Mammary epithelial cell (primary cell): Measurements from ENCODE around the gene EYS.

Source experiments
- EZH2 ChIP-seq: IDR thresholded peaks from 2 replicates; pipeline ENCODE4 v1.6.1; 2012; ENCODE audit warnings: low read length, inconsistent platforms, borderline replicate concordance
- TF ChIP-seq, protein P1 (sequence below), 2 donors: IDR thresholded peaks in 1 of 2; conservative IDR thresholded peaks in 1 of 2; 2 replicates each; pipeline ENCODE4 v1.5.1; 2011 to 2012; ENCODE audit warnings: inconsistent platforms in 2 of 2, low read length in 2 of 2, mild to moderate bottlenecking in 2 of 2, control low read depth in 1 of 2, low read depth in 1 of 2; ENCODE audit not compliant: insufficient read depth in 1 of 2; ENCODE audit errors: extremely low read depth in 1 of 2

DNA sequence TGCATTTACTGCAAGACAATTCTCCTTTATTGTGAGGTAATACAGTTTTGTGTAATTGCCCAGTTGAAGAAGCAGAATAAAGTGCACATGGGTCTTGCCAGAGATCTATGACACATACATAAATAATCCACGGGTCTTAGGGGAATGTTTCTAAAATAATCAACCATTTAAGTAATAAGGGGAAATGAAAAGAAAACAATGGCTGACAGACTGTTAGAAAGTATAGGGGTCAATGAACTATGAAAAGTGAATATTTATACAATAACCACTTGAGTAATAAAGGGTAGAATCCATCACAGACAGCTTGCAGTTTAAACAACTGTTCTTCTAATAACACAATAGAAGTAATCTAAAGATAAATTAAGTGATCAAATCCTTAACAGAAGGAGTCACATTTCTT, 477.2 kb downstream of the EYS start:
- TF ChIP-seq, protein P1, sequence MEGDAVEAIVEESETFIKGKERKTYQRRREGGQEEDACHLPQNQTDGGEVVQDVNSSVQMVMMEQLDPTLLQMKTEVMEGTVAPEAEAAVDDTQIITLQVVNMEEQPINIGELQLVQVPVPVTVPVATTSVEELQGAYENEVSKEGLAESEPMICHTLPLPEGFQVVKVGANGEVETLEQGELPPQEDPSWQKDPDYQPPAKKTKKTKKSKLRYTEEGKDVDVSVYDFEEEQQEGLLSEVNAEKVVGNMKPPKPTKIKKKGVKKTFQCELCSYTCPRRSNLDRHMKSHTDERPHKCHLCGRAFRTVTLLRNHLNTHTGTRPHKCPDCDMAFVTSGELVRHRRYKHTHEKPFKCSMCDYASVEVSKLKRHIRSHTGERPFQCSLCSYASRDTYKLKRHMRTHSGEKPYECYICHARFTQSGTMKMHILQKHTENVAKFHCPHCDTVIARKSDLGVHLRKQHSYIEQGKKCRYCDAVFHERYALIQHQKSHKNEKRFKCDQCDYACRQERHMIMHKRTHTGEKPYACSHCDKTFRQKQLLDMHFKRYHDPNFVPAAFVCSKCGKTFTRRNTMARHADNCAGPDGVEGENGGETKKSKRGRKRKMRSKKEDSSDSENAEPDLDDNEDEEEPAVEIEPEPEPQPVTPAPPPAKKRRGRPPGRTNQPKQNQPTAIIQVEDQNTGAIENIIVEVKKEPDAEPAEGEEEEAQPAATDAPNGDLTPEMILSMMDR (conservative IDR thresholded peaks at IDR 0.05 in 1 of 2, IDR thresholded peaks at IDR 0.05 in 1 of 2; ENCODE audit: extremely low read depth in 1 of 2, insufficient read depth in 1 of 2, low read depth in 1 of 2, low read length in 2 of 2), result no peak
- no peak for TF ChIP-seq EZH2
